Hepatic stellate cell (primary cell): ENCODE results near the gene NTNG2.
A peak's percentile ranks its signal among the peaks of the same experiment; 100 is the strongest.
"Not testable (repeated sequence)": the region's sequence is repeated elsewhere in the genome, so short reads cannot be mapped to it uniquely, and the experiment has no call there.

ENCODE experiments used
- DNase-seq: peaks from one replicate; pipeline ENCODE4 v3.0.0; 2011; ENCODE audit warnings: low spot score

NTNG2 gene, protein sequence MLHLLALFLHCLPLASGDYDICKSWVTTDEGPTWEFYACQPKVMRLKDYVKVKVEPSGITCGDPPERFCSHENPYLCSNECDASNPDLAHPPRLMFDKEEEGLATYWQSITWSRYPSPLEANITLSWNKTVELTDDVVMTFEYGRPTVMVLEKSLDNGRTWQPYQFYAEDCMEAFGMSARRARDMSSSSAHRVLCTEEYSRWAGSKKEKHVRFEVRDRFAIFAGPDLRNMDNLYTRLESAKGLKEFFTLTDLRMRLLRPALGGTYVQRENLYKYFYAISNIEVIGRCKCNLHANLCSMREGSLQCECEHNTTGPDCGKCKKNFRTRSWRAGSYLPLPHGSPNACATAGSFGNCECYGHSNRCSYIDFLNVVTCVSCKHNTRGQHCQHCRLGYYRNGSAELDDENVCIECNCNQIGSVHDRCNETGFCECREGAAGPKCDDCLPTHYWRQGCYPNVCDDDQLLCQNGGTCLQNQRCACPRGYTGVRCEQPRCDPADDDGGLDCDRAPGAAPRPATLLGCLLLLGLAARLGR

GRCh38 chr9:132161743-132162184 lies at the start of gene NTNG2:
Gene NTNG2 (plus strand): TSS chr9:132162058. CDS start chr9:132166832, 4,774 bp downstream.
- DNase-seq: no peak

DNA sequence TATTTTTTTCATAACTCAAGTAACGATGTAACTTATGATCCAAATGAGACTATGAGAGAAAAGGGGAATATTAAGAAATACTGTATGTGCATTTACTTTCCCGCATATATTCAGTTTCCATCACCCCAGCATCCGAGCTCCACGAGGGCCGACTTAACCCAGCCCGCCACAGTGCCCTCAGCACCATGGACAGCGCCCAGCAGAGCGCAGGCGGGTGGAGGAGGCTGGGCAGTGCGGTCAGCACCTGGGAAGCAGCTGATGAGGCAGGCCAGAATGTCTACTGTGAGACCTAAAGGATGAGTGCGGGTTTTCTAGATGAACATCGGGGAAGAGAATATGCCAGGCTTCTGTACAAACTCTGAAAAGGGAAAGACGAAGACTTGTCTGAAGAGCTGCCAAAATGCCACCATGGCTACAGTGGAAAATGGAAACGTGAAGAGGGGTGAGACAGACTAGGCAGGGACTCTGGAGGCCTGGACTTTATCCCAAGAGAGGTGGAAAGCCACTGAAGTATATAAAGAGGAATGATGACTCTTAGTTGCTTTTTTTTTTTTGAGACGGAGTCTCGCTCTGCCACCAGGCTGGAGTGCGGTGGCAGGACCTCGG lies 47.7 kb upstream of the NTNG2 start:
- peak; percentile 45 for DNase-seq

GRCh38 chr9:132116583-132116982 lies 45.3 kb upstream of the NTNG2 start:
- DNase-seq: no peak

DNA sequence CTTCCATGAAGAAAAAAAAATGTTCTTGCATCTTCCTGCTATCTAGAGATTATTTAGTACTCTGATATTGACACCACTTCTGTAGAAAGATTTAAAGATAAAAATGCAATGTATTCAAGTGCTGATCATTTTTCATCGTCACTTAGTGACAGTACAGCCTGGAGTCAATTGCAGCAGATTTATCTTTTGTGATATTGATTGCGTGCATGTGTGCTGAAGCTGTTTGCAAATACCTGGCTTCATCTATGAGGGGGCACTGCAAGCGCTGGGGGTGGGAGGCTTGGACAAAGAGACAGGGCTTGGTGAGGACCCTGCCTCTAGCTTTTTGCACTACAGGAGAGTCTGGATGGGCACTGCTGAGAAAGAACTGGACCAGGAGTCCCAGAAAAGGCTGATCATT lies 44.2 kb upstream of the NTNG2 start:
- DNase-seq: no peak

GRCh38 chr9:132121021-132121420 lies 40.8 kb upstream of the NTNG2 start:
- DNase-seq: no peak

GRCh38 chr9:132124800-132125199 lies 37.1 kb upstream of the NTNG2 start:
- DNase-seq: no peak

- no peak for DNase-seq
Measured at GRCh38 chr9:132125361-132125760, 36.5 kb upstream of the NTNG2 start.

GRCh38 chr9:132125944-132126679 lies 35.7 kb upstream of the NTNG2 start:
- no peak for DNase-seq

DNA sequence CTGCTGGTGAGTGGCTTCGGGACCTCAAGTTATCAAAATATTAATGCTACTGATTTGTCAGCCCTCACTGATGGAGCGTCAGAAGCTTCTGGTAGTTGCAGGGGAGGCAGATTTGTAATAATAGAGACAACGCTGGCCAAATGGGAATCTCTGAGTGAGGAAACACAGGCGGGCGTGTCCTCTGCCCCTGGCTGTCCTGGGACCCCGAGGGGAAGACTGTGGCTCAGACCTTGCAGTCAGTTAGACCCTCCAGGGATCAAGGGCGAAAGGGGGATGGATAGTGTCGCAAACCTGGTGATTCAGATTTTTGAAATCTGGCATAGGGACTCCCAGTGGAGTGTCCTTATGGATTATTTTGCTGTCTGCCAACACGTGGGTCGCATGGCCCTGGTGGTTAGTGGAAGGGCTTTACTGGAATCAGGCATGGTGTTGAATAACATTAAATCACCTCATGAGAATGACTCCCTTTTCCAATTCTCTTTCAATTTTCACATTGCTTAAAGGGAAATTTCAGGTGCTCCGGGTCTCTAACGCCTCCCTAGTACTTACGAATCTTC lies 35.1 kb upstream of the NTNG2 start:
- no peak for DNase-seq

DNA sequence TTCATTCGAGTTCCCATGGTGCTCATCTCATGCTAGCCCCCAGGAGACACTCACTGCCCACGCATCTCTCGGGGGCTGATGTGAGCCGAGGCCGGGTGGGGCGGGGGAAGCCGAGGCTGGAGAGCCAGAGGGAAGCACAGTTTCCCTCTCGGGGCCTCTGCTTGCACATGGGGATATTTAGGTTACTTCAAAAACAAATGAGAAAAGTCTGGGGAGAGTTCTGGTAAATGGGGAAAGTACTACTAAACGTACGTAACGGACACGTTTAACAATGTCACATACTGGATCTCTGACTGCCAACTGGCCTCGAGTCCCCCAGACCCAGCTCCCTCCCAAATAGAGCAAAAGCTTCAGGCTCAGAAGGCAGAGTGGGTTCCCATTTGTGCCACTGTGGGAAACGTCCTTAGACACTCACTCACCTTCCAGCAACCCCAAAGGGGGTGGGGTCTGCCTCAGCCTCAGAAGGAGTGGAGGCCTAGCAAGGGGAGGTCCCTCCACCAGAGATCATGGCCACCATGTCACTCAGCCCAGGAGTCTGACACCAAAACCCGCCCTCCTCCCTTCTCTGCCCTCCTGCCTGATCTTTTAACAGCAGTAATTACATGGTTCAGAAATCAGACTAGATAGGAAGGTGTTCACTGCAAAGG lies 33.8 kb upstream of the NTNG2 start:
- DNase-seq: no peak

DNA sequence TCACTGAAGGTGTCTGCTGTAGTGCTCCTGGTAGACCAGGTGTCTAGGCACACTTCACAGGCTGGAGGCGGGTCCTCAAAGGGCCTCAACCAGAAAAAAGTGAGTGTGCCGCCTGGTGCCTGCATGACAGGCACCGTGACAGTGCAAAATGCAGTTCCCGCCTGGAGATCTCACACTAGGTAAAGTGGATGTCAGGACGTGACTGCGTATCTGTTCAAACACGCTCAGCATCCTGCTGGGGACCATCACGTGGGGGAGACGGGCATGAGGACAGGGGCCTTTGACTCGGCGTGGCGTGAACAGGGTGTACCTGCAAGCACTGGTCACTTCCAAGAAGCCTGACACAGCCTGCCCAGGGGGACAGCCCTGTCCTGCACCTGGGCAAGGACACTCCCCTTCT lies 32.3 kb upstream of the NTNG2 start:
- DNase-seq: no peak

DNA sequence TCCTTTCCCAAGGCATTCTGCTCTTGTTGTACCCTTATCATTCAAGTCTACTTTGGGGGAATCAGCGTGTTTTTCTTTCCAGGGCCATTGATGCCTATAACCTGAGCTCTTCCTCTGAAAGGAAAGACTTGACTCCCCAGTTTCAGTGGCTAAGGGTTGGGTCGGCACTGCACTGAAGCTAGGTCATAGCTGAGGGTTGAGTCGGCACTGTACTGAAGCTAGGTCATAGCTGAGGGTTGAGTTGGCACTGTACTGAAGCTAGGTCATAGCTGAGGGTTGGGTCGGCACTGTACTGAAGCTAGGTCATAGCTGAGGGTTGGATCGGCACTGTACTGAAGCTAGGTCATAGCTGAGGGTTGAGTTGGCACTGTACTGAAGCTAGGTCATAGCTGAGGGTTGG lies 27.8 kb upstream of the NTNG2 start:
- DNase-seq: not testable (repeated sequence)

GRCh38 chr9:132135456-132135855 lies 26.4 kb upstream of the NTNG2 start:
- no peak for DNase-seq

DNA sequence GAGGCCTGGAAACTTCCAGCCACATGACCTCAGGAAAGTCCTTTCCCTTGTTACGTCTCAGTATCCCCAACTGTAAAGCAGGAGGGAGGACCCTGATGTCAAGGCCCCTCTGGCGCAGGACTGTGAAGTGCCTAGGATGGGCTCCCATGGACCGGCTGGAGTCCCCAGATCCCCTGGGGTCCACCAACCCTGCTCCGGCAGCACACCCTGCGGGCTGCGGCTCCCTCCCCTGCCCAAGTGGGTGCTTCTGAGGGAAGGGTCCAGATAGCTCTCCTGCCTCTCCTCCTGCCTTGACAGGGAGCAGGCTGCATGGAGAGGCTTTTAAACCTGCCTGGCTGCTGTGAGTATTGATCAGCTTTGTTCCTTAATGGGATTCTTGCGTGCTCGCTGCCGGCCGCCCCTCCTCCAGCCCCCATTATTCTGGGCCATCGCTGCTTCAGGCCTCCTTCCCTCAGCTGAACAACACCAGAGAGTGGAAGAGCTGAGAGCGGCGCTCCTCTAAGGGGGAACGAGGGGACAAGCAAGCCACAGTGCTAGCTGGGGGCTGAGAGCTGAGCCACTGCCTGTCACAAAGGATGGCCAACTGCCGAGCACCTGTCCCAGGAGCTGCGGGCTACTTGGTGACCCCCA lies 25.6 kb upstream of the NTNG2 start:
- no peak for DNase-seq

DNA sequence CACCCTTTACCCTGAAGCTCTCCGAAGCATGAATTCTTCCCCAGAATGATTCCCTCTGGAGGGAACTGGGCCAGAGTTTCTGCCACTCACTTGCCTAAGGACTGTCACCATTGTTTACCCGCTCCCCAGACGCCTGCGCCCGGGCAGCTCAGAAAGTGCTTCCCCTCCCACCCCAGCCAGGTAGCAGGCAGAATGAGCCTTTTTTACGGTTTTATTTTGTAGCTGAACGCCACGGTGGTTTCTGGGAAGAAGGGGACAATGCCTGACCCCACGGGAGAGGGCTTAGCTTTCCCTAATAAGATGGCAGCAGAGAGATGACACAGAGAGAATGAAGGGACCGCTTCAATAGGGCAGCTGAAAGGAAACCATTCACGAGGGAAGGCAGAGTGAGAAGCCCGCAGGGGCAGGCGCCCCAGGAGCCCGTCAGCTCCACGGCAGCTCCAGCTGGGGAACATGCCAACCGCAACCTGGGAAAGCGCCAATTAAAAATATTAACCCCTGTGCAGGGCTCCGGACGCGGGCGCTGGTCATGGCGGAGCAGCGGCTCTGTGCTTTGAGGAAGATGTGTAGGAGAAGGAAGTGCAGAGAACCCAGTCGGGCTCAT lies 20.4 kb upstream of the NTNG2 start:
- DNase-seq: peak; percentile 44

GRCh38 chr9:132141948-132142594 lies 19.8 kb upstream of the NTNG2 start:
- no peak for DNase-seq

DNA sequence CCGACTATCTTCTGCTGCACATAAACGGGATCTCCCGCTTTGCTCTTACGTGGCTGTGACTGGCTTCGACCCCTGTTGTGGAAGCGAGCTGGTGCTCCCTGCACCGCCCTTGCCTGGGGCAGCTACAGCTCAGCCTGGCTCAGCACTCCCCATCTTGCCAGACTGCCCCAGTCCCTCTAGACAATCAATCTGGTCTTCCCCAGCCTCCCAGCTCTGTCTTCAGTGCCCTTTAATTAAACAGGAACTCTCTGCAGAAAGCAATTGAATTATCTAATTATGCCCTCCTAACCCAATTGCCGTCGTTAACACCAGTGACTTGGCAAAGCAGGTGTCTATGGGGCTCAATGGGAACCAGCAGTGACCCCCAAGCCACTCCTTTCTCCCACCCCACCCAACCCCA lies 18.9 kb upstream of the NTNG2 start:
- no peak for DNase-seq

DNA sequence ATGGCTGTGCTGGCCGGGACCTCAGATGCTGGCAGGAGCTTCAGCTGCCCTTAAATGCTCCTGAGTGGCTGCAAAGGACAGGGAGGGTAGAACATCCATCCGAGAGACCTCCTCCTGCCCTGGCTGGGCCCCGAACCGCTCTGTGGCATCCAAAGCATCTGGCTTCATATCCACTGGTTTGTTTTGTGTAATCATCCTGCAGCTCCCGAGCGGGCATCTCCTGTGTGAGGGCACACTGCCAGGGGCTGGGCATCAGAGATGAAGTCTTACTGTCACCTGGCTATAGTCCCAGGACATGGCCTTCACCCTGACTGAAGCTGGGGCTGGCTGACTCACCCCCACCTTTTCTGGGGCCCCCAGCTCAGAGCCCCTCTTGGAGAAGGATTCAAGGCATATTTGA lies 18.5 kb upstream of the NTNG2 start:
- no peak for DNase-seq

DNA sequence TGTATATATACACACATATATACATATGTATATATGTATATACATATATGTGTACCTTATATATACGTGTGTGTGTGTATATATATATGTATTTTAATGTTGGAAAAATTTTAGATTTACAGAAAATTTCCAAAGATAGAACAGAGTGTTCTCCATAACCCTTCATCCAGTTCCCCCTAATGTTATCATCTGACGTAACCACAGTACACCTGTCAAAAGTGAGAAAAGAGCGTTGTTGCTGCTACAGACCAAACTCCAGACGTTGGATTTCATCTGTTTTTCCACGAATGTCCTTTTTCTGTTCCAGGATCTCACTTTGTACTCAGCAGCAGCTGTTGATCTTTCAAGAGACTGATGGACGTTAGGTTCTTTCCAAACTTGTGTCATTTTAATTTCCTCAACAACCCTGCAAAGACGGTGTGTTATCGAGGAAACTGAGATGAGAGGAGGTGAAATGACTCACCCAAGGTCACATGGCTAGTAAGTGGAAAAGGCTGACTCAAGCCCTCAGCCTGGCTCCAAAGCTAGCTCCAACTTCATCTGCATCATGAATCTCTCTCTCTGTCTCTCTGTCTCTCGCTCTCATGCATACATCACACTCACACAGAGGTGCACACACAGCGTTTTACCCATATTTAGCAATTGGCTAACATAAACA lies 17.0 kb upstream of the NTNG2 start:
- DNase-seq: no peak

- DNase-seq: no peak
Measured at GRCh38 chr9:132146039-132146438, 15.8 kb upstream of the NTNG2 start.
